Myocyte (in vitro differentiated cells): Measurements from ENCODE around the gene SUV39H1. TPM values are rescaled to one million over a fixed set of nuclear protein-coding genes. Genes with fewer than 3 reads are reported as not detected.
"Not testable (repeated sequence)": the region's sequence is repeated elsewhere in the genome, so short reads cannot be mapped to it uniquely, and the experiment has no call there.

Experiments used
- DNase-seq: peaks from one replicate; pipeline ENCODE4 v3.0.0-alpha.2; 2012; ENCODE audit warnings: low read depth
- polyA plus RNA-seq: library from polyadenylated mRNA; unstranded; fragments of >200 nt; gene quantifications from one replicate; pipeline ENCODE4 v1.2.1, GENCODE V29; 2012; ENCODE audit warnings: missing spikeins
- total RNA-seq: library from RNA; depleted of rRNA; stranded (reverse); fragments of >200 nt; gene quantifications from 2 replicates; pipeline ENCODE4 v1.2.3, GENCODE V29; 2014

SUV39H1 gene, protein sequence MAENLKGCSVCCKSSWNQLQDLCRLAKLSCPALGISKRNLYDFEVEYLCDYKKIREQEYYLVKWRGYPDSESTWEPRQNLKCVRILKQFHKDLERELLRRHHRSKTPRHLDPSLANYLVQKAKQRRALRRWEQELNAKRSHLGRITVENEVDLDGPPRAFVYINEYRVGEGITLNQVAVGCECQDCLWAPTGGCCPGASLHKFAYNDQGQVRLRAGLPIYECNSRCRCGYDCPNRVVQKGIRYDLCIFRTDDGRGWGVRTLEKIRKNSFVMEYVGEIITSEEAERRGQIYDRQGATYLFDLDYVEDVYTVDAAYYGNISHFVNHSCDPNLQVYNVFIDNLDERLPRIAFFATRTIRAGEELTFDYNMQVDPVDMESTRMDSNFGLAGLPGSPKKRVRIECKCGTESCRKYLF
- 2.8 and 3.1 TPM in 2 replicates for total RNA-seq
- polyA plus RNA-seq: 2.0 TPM

DNA sequence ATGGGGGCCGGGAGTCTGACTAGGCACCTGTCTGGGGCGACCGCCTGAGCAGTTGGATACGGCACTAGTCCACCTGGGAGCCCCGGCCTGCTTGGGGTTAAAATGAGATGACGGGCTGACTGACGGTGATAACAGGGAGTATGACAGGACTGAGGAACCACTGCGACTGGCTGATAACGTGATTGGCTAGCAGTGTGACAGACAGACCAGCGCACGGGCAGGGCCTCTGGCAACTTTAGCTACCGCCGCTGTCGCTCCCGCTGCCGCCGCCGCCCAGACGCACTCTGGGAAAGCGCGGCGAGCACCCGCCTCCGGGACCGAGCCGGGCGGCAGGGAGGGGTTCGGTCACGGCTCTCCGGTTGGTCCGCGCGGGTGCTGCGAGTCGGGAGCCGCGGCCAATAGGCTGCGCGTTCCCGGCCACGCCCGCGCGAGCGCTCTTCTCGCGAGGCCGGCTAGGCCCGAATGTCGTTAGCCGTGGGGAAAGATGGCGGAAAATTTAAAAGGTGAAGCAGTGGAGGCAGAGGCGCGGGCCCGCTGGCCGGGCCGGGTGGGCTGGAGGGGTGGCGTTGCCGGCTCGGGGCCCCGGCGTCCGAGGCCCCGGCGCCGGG lies at the start of gene SUV39H1:
Gene SUV39H1 (plus strand): TSS at position 434 of the 608 bp plus-strand sequence. CDS start 51 bp downstream, at position 485.
- DNase-seq: peak; percentile 87

DNA sequence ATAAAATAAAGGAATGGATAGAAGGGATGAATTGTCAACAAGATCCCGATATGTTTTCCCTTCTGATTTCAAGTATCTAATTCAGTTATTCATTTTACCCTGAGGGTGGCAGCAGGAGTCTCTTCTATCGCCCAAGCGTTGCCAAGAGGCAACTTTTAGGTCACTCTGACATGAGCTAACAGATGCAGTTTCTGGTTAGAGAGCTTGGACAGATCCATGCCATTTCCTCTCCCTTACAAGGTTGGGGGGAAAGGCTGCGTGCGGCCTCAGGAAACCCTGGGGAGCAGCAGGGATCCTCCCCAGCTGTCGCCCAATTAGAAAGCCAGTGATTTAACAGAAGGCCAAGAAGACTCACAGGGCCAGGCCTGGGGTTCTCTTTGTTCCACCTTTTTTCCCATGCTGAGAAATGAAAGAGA lies 48.2 kb upstream of the SUV39H1 start:
- peak; percentile 91 for DNase-seq

- no peak for DNase-seq
Measured at GRCh38 chrX:48649102-48649501, 47.4 kb upstream of the SUV39H1 start.

DNA sequence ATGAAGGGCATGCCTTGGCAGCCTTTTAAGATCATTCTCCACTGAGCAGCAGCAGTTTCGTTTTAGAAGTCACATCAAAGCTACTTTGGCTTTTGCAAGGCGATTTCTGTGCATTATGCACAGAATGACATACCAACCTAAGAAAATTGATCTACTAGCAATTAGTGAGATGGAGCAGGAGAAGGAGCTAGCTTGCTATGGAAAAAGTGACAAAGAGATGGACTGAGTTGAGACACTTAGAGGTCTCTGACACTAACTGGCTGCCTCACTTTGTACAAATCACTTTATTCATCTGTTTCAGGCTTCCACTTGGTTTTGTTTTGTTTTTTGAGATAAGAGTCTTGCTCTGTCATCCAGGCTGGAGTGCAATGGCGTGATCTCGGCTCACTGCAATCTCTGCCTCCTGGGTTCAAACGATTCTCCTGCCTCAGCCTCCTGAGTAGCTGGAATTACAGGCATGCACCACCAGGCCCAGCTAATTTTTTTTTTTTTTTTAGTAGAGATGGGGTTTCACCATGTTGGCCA lies 44.4 kb upstream of the SUV39H1 start:
- DNase-seq: not testable (repeated sequence)

DNA sequence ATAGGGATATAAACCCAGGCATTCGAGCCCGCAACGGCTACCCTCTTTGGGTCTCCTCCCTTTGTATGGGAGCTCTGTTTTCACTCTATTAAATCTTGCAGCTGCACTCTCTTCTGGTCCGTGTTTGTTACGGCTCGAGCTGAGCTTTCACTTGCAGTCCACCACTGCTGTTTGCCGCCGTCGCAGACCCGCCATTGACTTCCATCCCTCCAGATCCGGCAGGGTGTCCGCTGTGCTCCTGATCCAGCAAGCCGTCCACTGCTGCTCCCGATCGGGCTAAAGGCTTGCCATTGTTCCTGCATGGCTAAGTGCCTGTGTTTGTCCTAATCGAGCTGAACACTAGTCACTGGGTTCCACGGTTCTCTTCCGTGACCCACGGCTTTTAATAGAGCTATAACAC lies 41.8 kb upstream of the SUV39H1 start:
- not testable (repeated sequence) for DNase-seq

GRCh38 chrX:48659686-48660085 lies 36.8 kb upstream of the SUV39H1 start:
- not testable (repeated sequence) for DNase-seq

- no peak for DNase-seq
Measured at GRCh38 chrX:48663241-48663640, 33.3 kb upstream of the SUV39H1 start.

DNA sequence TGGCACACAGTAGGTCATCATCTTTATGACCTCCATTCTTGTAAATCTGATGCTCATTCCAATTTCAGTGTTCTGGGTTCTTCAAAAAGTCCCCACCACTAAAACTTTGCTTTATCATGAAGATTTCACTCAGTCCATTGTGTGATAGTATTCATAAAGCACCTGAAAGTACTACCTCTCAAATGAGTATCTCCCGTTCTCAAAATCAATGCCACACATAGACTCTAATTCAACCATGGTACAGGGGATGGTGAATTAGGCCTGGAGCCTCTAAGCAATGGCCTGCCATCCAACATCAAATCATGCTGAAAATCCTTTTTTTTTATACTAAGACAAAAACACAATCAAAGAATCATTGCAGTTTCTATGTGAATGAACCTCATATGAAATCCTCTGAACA lies 32.4 kb upstream of the SUV39H1 start:
- no peak for DNase-seq

DNA sequence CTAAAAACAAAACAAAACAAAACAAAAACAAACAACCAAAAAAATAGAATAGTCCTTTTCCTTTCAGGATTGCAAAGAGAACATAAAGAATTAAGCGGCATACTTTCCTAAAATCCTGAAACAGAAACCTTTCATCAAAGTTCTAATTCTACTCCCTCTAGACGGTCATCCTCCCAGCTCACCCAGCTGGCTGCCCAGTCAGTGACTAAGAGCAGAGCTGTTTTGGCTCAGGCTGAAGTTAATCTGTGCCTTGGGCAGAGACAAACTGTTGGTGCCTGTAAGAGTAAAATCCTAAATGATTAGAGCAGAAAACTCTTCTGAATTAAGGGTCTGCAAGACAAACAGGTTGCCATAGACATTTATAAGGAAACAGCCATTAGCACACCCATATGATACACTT lies 30.5 kb upstream of the SUV39H1 start:
- no peak for DNase-seq

DNA sequence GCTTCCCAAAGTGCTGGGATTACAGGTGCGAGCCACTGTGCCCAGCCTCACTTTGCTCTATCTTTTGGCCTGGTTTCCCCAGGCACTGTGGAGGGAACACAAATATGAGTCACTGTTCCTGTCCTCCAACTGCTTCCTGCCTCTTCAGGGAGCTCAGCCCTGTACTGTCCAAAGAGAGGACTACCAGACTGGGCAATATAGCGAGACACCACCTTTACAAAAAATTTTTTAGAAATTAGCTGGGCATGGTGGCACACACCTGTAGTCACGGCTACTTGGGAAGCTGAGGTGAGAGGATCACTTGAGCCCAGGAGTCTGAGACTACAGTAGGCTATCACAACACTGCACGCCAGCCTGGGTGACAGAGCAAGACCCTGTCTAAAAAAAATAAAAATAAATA lies 29.9 kb upstream of the SUV39H1 start:
- no peak for DNase-seq

DNA sequence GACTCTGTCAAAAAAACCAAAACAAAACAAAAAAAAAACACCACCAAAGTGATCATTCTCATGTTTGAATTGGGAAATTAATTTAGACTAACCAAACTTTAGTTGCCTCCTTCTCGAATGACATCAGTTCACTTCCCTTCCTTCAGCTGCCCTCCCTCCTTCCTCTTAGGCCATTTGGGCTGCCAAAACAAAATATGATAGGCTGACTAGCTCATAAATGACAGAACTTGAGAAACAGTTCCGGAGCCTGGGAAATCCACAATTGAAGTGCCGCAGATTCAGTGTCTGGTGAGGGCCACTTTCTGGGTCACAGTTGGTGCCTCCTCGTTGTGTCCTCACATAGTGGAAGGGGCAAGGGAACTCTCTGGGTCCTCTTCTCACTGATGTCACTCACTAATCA lies 29.0 kb upstream of the SUV39H1 start:
- DNase-seq: no peak

GRCh38 chrX:48668187-48668586 lies 28.3 kb upstream of the SUV39H1 start:
- DNase-seq: not testable (repeated sequence)

DNA sequence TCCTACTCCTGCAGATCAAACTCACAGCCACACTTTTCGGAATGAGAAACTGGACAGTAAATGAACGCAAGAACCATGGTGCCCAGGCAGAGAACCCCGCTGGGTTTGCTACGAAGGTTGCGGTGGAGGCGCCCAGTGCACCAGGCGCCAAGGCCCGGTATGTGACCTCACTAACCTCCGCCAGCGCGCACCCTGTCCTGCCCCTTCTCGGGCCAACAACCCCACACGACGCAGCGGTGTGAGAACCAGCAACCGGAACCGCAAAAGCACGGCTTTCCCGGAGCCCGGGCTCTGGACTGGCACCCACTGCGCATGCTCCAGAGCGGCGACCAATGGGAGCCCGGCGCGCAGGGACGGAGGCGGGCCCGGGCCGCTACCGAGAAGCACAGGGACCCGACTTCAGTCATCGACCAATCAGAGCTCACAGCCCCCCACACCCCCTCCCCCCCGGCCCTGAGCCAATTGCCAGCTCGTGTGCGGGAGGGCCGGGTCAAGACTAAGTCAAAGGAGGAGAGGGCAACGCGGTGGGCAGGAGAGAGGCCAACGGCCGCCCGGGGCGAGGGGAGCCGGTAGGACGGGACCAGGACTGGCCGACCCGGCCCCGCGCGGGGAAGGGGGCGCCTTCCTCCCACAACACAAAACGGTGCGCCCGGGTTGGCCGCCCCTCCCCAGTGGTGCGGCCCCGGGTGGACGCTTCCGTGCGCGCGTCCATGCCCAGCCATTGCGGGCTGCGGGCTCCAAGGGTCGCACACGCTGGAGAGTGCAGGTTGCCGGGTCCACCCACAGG lies 20.2 kb upstream of the SUV39H1 start:
- DNase-seq: peak; percentile 88

GRCh38 chrX:48676893-48677270 lies 19.7 kb upstream of the SUV39H1 start:
- no peak for DNase-seq

GRCh38 chrX:48677516-48677915 lies 19.0 kb upstream of the SUV39H1 start:
- DNase-seq: no peak

DNA sequence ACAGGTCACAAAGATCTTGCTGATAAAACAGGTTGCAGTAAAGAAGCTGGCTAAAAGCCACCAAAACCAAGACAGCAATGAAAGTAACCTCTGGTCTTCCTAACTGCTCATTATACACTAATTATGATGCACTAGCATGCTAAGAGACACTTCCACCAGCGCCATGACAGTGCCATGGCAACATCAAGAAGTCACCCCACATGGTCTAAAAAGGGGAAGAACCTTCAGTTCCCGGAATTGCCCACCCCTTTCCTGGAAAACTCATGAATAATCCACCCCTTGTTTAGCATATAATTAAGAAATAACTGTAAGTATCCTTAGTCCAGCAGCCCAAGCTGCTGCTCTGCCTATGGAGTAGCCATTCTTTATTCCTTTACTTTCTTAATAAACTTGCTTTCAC lies 16.1 kb upstream of the SUV39H1 start:
- not testable (repeated sequence) for DNase-seq

- not testable (repeated sequence) for DNase-seq
Measured at GRCh38 chrX:48680925-48681324, 15.6 kb upstream of the SUV39H1 start.

DNA sequence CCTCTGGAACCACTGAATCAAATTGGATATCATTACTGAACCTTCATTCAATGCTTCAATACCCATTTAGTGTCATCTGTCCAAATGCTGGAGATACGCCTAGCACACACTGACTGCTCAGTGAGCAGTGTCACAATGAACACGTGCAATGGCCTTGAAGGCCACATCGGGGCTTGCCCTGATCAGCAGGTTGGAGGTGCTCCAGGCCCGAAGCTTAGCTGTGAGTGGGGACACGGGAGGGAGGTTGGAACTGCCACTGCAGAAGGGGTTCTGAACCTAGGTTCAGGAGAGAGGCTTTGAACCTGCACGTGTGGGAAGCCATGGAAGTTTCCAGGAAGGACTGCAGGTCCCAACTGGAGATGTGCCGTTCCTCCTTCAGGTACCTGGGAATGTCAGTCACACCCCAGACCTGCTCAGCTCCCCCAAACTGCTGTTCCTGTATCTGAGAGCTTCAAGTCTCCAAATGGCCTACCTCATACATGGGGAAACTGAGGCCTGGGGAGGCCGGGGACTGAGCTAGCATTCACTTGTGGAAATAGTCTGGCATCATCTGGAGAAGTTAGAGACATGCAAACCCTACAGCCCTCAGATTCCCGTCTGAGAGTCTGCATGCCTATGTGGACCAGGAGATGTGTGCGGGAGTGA lies 14.9 kb upstream of the SUV39H1 start:
- DNase-seq: no peak

GRCh38 chrX:48682795-48683194 lies 13.7 kb upstream of the SUV39H1 start:
- DNase-seq: not testable (repeated sequence)

DNA sequence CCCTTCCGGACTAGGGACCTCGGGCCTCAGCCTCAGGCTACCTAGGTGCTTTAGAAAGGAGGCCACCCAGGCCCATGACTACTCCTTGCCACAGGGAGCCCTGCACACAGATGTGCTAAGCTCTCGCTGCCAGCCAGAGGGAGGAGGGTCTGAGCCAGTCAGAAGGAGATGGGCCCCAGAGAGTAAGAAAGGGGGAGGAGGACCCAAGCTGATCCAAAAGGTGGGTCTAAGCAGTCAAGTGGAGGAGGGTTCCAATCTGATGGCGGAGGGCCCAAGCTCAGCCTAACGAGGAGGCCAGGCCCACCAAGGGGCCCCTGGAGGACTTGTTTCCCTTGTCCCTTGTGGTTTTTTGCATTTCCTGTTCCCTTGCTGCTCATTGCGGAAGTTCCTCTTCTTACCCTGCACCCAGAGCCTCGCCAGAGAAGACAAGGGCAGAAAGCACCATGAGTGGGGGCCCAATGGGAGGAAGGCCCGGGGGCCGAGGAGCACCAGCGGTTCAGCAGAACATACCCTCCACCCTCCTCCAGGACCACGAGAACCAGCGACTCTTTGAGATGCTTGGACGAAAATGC lies 13.0 kb upstream of the SUV39H1 start, which contains the start of gene WAS:
Gene WAS (plus strand): TSS at position 389 of the 572 bp plus-strand sequence. CDS start 55 bp downstream, at position 444.
- DNase-seq: no peak

GRCh38 chrX:48684134-48684533 lies 12.4 kb upstream of the SUV39H1 start:
- no peak for DNase-seq
